Small intestine (tissue), 7 donors: ENCODE measurements around the gene AUTS2. TPM values are rescaled to one million over a fixed set of nuclear protein-coding genes. Genes with fewer than 3 reads are reported as not detected.

Experiments
- DNase-seq, 2 donors: peaks; one replicate each; pipeline versions ENCODE4 v3.0.0 to v3.0.0-alpha.2; 2013
- FAIRE-seq: peaks from 2 replicates; lab custom pipeline; 2012; peaks lifted over from hg19 to GRCh38; lab: Jason Lieb, UNC
- H3K27ac ChIP-seq, 3 donors: one replicate each; pipeline ENCODE4 v1.5.1; 2013; ENCODE audit warnings: low read length in 2 of 3, mild to moderate bottlenecking in 2 of 3, control low read depth in 1 of 3, inconsistent platforms in 1 of 3, low read depth in 1 of 3, moderate library complexity in 1 of 3
- H3K27me3 ChIP-seq, 3 donors: one replicate each; pipeline ENCODE4 v1.6.1; 2013; ENCODE audit warnings: low read length in 3 of 3, inconsistent platforms in 1 of 3; ENCODE audit not compliant: control insufficient read depth in 3 of 3, insufficient read depth in 3 of 3
- H3K36me3 ChIP-seq, 3 donors: one replicate each; pipeline ENCODE4 v1.6.1; 2013; ENCODE audit warnings: low read length in 3 of 3, inconsistent platforms in 1 of 3, low read depth in 1 of 3, mild to moderate bottlenecking in 1 of 3, moderate library complexity in 1 of 3; ENCODE audit not compliant: control insufficient read depth in 3 of 3, insufficient read depth in 2 of 3
- H3K4me1 ChIP-seq, 3 donors: one replicate each; pipeline ENCODE4 v1.6.1; 2013; ENCODE audit warnings: low read length in 2 of 3, inconsistent platforms in 1 of 3, low read depth in 1 of 3, mild to moderate bottlenecking in 1 of 3, moderate library complexity in 1 of 3; ENCODE audit not compliant: control insufficient read depth in 3 of 3, insufficient read depth in 2 of 3
- H3K4me3 ChIP-seq, 3 donors: one replicate each; pipeline ENCODE4 v1.5.1; 2013; ENCODE audit warnings: low read length in 3 of 3, control low read depth in 1 of 3, inconsistent platforms in 1 of 3, low read depth in 1 of 3, mild to moderate bottlenecking in 1 of 3, moderate library complexity in 1 of 3
- H3K9me3 ChIP-seq, 2 donors: one replicate each; pipeline ENCODE4 v1.6.1; 2013; ENCODE audit warnings: low read depth in 1 of 2, low read length in 1 of 2; ENCODE audit not compliant: control insufficient read depth in 2 of 2, insufficient read depth in 1 of 2
- WGBS, 3 donors: extraction: QIAGEN DNeasy Blood & Tissue Kit; methylation state at CpG; one replicate each; pipeline ENCODE4 v1.1.7; 2013; 5-methylcytosine and 5-hydroxymethylcytosine counted together
- polyA plus RNA-seq, 4 donors: library from polyadenylated mRNA; stranded (reverse) in 3 of 4; unstranded in 1 of 4; fragments of 200-250 nt in 3 of 4; fragments of 120-200 nt in 1 of 4; gene quantifications; one replicate each; pipeline versions ENCODE4 v1.2.1 to v1.2.3, GENCODE V29; 2013
- donor health status: healthy with polysubstance abuse.
- donor health status: control.
- donor health status: control.
- donor health status: Bipolar disorder and iron deficiency.
- donor health status: healthy.

The AUTS2 gene
- polyA plus RNA-seq, 4 donors: 4.9 to 43.5 (median 13.6) TPM

DNA sequence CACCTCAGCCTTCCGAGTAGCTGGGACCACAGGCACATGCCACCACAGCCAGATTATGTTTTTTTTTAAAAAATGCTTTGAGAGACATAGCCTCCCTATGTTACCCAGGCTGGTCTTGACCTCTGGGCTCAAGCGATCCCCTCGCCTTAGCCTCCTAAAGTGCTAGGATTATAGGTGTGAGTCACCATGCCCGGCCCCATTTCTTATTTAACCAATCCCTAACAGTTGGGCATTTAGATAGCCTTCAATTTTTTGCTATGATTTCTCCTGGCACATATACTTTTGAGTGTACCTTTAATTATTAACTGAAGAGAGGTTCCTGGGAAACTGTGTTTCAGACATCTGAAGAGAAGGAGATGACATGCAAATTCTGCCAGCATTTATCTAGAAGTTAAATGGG is 22.6 kb upstream of the AUTS2 start:
- 65 to 83% (median 79%) methylated on average over 4 of the region's 4 CpGs for WGBS, 3 donors
- Histone ChIP-seq H3K36me3 (no peaks in the 10 kb centered on the region), H3K9me3 (no peaks in the 10 kb centered on the region), H3K27ac (no peak overlapping the region), H3K4me3 (no peak overlapping the region), H3K27me3 (no peaks in the 10 kb centered on the region), H3K4me1 (no peaks in the 10 kb centered on the region)
- FAIRE-seq (no peak), DNase-seq (no peak)

GRCh38 chr7:69577221-69577620 is 21.1 kb upstream of the AUTS2 start:
- Histone ChIP-seq H3K4me3 (no peak overlapping the region), H3K27ac (no peak overlapping the region), H3K36me3 (no peaks in the 10 kb centered on the region), H3K4me1 (no peaks in the 10 kb centered on the region), H3K27me3 (no peaks in the 10 kb centered on the region), H3K9me3 (no peaks in the 10 kb centered on the region)
- DNase-seq (no peak), FAIRE-seq (no peak)

DNA sequence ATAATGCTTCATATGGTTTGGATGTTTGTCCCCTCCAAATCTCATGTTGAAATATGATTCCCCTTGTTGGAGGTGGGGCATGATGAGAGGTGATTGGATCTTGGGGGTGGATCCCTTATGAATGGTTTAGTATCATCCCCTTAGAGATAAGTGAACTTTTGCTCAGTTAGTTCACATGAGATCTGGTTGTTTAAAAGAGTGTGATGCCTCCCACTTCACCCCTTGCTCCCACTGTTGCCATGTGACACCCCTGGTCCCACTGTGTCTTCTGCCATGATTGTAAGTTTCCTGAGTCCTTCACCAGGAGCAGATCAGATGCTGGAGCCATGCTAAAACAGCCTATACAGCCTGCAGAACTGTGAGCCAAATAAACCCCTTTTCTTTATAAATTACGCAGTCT is 13.1 kb upstream of the AUTS2 start:
- H3K27ac ChIP-seq: no peak overlapping the region
- H3K4me1 ChIP-seq: peaks cover 0 to 9% (median 0%) of the 10 kb centered on the region in 3 donors
- no peaks in the 10 kb centered on the region for H3K36me3 ChIP-seq
- FAIRE-seq (no peak), DNase-seq (no peak)
- no peak overlapping the region for H3K4me3 ChIP-seq
- WGBS, 3 donors: 92 to 97% (median 94%) methylated on average over 1 of the region's 1 CpG
- no peaks in the 10 kb centered on the region for H3K27me3 ChIP-seq
- H3K9me3 ChIP-seq: no peaks in the 10 kb centered on the region

DNA sequence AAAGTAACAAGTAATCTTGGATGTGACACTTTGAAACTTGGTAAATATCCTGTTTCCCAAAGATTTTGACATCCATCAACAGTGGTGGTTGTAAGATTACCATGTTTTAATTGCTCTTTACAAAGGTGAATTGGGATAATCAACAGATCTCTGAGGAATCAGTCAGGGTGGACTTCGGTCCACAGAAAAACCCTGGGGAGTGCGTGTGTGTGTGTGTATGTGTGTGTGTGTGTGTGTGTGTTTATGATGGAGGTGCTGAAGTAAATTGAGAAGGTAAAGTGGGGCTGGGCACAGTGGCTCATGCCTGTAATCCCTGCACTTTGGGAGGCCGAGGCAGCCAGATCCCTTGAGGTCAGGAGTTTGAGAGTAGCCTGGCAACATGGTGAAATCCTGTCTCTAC is 12.0 kb upstream of the AUTS2 start:
- FAIRE-seq: no peak
- WGBS, 3 donors: 7 to 60% (median 34%) methylated on average over 3 of the region's 3 CpGs

DNA sequence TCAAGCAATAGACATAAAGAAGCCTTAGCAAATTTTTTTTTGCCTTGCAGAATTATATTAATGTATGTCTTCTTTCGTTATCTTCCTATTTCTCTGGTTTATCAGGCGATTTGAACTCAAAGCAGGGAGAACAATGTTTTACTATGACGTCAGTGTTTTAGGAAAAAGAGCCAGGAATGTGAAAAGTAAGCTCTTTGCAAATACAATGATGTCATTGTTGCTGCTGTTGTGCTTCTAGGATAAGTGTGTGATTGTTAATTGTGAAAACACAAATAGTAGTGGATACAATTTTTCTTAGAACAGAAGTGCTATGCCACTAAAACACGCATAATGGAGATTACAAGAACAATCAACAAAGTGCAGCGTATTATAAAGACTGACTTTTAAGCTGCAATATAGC is 9.5 kb upstream of the AUTS2 start:
- Histone ChIP-seq H3K36me3 (no peaks in the 10 kb centered on the region), H3K27ac (no peak overlapping the region), H3K4me3 (no peak overlapping the region), H3K4me1 (peaks cover 0 to 13% (median 0%) of the 10 kb centered on the region in 3 donors), H3K9me3 (peaks cover 0 to 12% of the 10 kb centered on the region in 2 donors), H3K27me3 (peaks cover 0 to 7% (median 0%) of the 10 kb centered on the region in 3 donors)
- 26 to 47% (median 39%) methylated on average over 5 of the region's 5 CpGs for WGBS, 3 donors
- DNase-seq (peak in 1 of 2 donors; percentile 28), FAIRE-seq (no peak)

More for the DNA sequence above, 12.0 kb upstream of the AUTS2 start:
- H3K9me3 ChIP-seq: peaks cover 0 to 8% of the 10 kb centered on the region in 2 donors
- H3K27me3 ChIP-seq: peaks cover 0 to 5% (median 0%) of the 10 kb centered on the region in 3 donors
- peaks cover 0 to 9% (median 0%) of the 10 kb centered on the region in 3 donors for H3K4me1 ChIP-seq
- DNase-seq: peak; percentile 65 to 75
- H3K27ac ChIP-seq: no peak overlapping the region
- no peaks in the 10 kb centered on the region for H3K36me3 ChIP-seq
- H3K4me3 ChIP-seq: no peak overlapping the region

DNA sequence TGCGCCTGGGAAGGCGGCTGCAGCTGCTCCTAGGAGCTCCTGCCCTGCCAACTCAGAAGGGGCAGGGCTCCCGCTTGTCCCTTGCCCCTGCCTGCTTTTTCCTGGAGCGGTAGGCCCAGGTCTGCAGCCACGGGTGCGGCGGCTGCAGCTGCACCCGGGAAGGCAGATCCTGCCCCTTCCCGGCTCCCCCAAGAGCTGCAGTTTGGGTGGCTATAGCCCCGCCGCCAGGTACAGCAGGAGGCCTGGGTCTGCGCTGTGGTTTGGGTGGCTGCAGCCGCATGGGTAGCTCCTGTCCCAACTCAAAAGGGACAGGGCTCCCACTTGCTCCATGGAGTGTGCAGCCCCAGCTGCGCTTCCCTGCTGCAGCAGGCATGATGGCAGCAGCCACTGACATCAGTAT is 6.5 kb upstream of the AUTS2 start:
- Histone ChIP-seq H3K4me3 (no peak overlapping the region), H3K27ac (no peak overlapping the region)

DNA sequence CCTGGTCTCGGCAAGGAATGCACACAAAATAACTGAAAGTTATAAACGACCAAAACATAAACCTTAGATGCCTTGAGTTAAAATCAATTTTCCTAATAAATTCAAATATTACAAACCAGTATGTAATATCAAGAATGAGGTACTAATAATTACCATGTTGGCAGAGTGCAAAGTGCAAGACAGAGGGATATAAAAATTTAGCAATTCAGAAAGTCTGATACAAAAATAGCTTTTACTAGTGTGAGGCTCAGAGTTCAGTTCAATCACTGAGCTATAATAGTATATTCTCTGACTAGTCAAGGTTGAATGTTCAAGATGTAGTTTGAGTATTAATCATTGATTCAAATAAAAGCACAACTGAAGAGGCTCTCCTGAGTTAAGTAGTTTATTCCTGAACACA is 4.8 kb upstream of the AUTS2 start:
- peaks cover 0 to 4% (median 0%) of the 10 kb centered on the region in 3 donors for H3K4me1 ChIP-seq
- peak overlapping the region in 1 of 3 donors; percentile 53 for H3K27ac ChIP-seq
- 14 to 52% (median 26%) methylated on average over 2 of the region's 2 CpGs for WGBS, 3 donors
- FAIRE-seq (no peak), DNase-seq (peak; percentile 8 to 65)
- no peak overlapping the region for H3K4me3 ChIP-seq
- no peaks in the 10 kb centered on the region for H3K36me3 ChIP-seq
- peaks cover 0 to 12% of the 10 kb centered on the region in 2 donors for H3K9me3 ChIP-seq
- H3K27me3 ChIP-seq: peaks cover 0 to 7% (median 0%) of the 10 kb centered on the region in 3 donors

More for the DNA sequence above, 6.5 kb upstream of the AUTS2 start:
- peaks cover 0 to 12% of the 10 kb centered on the region in 2 donors for H3K9me3 ChIP-seq
- no peak for DNase-seq
- no peaks in the 10 kb centered on the region for H3K36me3 ChIP-seq
- 88 to 97% (median 92%) methylated on average over 13 to 14 of the region's 14 CpGs for WGBS, 3 donors
- H3K27me3 ChIP-seq: peaks cover 0 to 7% (median 0%) of the 10 kb centered on the region in 3 donors
- peaks cover 0 to 4% (median 0%) of the 10 kb centered on the region in 3 donors for H3K4me1 ChIP-seq
- FAIRE-seq: no peak

DNA sequence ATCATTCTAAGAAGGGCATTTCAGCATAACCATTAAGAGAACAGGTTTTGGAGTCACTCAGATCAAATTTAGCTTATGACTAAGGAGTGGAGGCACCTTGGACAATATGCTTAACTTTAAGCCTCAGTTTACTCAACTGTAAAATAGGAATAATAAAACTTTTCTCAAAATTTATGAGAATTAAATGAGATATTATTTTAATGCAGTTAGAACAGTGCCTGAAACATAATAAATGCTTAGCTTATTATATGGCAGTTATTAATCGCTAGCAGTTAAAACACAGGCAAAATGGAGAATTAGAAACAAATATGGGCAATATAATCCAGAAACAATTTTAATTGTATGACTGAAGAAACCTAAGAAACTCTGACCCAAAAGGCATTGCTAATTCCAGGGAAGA is 2.9 kb upstream of the AUTS2 start:
- WGBS, 3 donors: 97 to 100% (median 99%) methylated on average over 1 of the region's 1 CpG
- DNase-seq (no peak), FAIRE-seq (no peak)
- Histone ChIP-seq H3K27me3 (peaks cover 0 to 7% (median 0%) of the 10 kb centered on the region in 3 donors), H3K9me3 (peaks cover 0 to 10% of the 10 kb centered on the region in 2 donors), H3K36me3 (no peaks in the 10 kb centered on the region), H3K4me3 (no peak overlapping the region), H3K27ac (no peak overlapping the region), H3K4me1 (peaks cover 0 to 6% (median 0%) of the 10 kb centered on the region in 3 donors)

- Histone ChIP-seq H3K27ac (no peak overlapping the region), H3K36me3 (no peaks in the 10 kb centered on the region), H3K9me3 (peaks cover 0 to 6% of the 10 kb centered on the region in 2 donors), H3K4me1 (peaks cover 0 to 12% (median 0%) of the 10 kb centered on the region in 3 donors), H3K4me3 (no peak overlapping the region), H3K27me3 (peaks cover 0 to 4% (median 0%) of the 10 kb centered on the region in 3 donors)
- no peak for DNase-seq
- WGBS, 3 donors: 83 to 88% (median 87%) methylated on average over 7 of the region's 7 CpGs
- FAIRE-seq: no peak
Observed at GRCh38 chr7:69596056-69596455, 2.2 kb upstream of the AUTS2 start.
